ENCODE results near the gene CASP2.
"Not testable (repeated sequence)": the region's sequence is repeated elsewhere in the genome, so short reads cannot be mapped to it uniquely, and the experiment has no call there.

GRCh38 chr7:143289888-143290287, 1.7 kb downstream of the CASP2 start:
- not testable (repeated sequence) for TF ChIP-seq CTCF, POLR2A (IDR thresholded peaks at IDR 0.05)

Data from heart left ventricle (tissue), 13 donors.